Lower leg skin (tissue), 3 donors: ENCODE data around the gene CDKL5.

Source experiments
- POLR2A ChIP-seq, 2 donors: fragments of 450-650 bp; IDR thresholded peaks; one replicate each; pipeline ENCODE4 v1.6.1; 2016 to 2017; ENCODE audit warnings: antibody characterized with exemption in 2 of 2, mild to moderate bottlenecking in 1 of 2, moderate library complexity in 1 of 2
- TF ChIP-seq, protein P1 (sequence below), 3 donors: fragments of 450-650 bp; IDR thresholded peaks; one replicate each; pipeline ENCODE4 v1.5.1; 2016; ENCODE audit warnings: antibody characterized with exemption in 3 of 3, mild to moderate bottlenecking in 3 of 3, moderate library complexity in 2 of 3

GRCh38 chrX:18377796-18378195 lies 47.6 kb upstream of the CDKL5 start:
- TF ChIP-seq, protein P1, sequence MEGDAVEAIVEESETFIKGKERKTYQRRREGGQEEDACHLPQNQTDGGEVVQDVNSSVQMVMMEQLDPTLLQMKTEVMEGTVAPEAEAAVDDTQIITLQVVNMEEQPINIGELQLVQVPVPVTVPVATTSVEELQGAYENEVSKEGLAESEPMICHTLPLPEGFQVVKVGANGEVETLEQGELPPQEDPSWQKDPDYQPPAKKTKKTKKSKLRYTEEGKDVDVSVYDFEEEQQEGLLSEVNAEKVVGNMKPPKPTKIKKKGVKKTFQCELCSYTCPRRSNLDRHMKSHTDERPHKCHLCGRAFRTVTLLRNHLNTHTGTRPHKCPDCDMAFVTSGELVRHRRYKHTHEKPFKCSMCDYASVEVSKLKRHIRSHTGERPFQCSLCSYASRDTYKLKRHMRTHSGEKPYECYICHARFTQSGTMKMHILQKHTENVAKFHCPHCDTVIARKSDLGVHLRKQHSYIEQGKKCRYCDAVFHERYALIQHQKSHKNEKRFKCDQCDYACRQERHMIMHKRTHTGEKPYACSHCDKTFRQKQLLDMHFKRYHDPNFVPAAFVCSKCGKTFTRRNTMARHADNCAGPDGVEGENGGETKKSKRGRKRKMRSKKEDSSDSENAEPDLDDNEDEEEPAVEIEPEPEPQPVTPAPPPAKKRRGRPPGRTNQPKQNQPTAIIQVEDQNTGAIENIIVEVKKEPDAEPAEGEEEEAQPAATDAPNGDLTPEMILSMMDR (IDR thresholded peaks at IDR 0.05) = no peak
- no peak for TF ChIP-seq POLR2A (IDR thresholded peaks at IDR 0.05)
